PC-9 (cell line): ENCODE results near the gene MBNL1.

Experiments used
- CTCF ChIP-seq: fragments of 200-600 bp; sonication (generic); conservative IDR thresholded peaks from 2 replicates; pipeline ENCODE4 v1.6.1; 2017; ENCODE audit warnings: mixed run types, antibody characterized with exemption, mild to moderate bottlenecking, moderate library complexity
- EZH2 ChIP-seq: fragments of 200-600 bp; sonication (generic); IDR thresholded peaks from 2 replicates; pipeline ENCODE4 v1.8.0; 2017; ENCODE audit warnings: antibody characterized with exemption, low read depth

- TF ChIP-seq CTCF: no peak
- TF ChIP-seq EZH2: no peak
These were observed 14.1 kb downstream of the MBNL1 start for GRCh38 chr3:152282813-152283212.
